Heart right ventricle (tissue), 16 donors: ENCODE results near the gene PLRG1. TPM values are rescaled to one million over a fixed set of nuclear protein-coding genes. Genes with fewer than 3 reads are reported as not detected.

Source experiments
- ATAC-seq, 8 donors: fragments of 200-7000 bp; cut with Tn5 transposase; one replicate each; pipeline ENCODE4 v1.9.1; 2020; ENCODE audit warnings: mild to moderate bottlenecking in 8 of 8, moderate library complexity in 8 of 8, moderate number of reproducible peaks in 1 of 8
- DNase-seq, 2 donors: peaks; one replicate each; pipeline ENCODE4 v3.0.0-alpha.2; 2020
- H3K27ac ChIP-seq, 10 donors: fragments of 200-600 bp; sonication (generic) in 2 of 10; one replicate each; pipeline versions ENCODE4 v1.5.0 to v1.8.0; 2020 to 2022; ENCODE audit warnings: mild to moderate bottlenecking in 3 of 10
- H3K27me3 ChIP-seq, 7 donors: fragments of 200-600 bp; one replicate each; pipeline ENCODE4 v1.8.0; 2021 to 2022; ENCODE audit warnings: mild to moderate bottlenecking in 2 of 7
- H3K36me3 ChIP-seq, 9 donors: fragments of 200-600 bp; sonication (generic) in 1 of 9; one replicate each; pipeline versions ENCODE4 v1.5.0 to v1.8.0; 2020 to 2022; ENCODE audit warnings: mild to moderate bottlenecking in 2 of 9
- H3K4me1 ChIP-seq, 9 donors: fragments of 200-600 bp; sonication (generic) in 1 of 9; one replicate each; pipeline versions ENCODE4 v1.5.0 to v1.8.0; 2020 to 2022; ENCODE audit warnings: mild to moderate bottlenecking in 4 of 9
- H3K4me3 ChIP-seq, 10 donors: fragments of 200-600 bp; sonication (generic) in 2 of 10; one replicate each; pipeline versions ENCODE4 v1.5.0 to v1.8.0; 2020 to 2022; ENCODE audit warnings: mild to moderate bottlenecking in 7 of 10, moderate library complexity in 2 of 10
- H3K9me3 ChIP-seq, 11 donors: fragments of 200-600 bp in 10 of 11; sonication (generic) in 2 of 11; one replicate each; pipeline versions ENCODE4 v1.5.0 to v1.8.0; 2013 to 2022; ENCODE audit warnings: mild to moderate bottlenecking in 2 of 11, control low read depth in 1 of 11, moderate library complexity in 1 of 11
- WGBS, 2 donors: extraction: QIAGEN DNeasy Blood & Tissue Kit; methylation state at CpG; one replicate each; pipeline ENCODE4 v1.1.7; 2013; ENCODE audit warnings: inconsistent platforms in 1 of 2; 5-methylcytosine and 5-hydroxymethylcytosine counted together
- intact Hi-C, 10 donors: fragments of 100-400 bp; cut with DNase I; formaldehyde crosslinking; loops; one replicate each; pipeline versions ENCODE4 v1.11.1 to v1.14.2; 2022
- polyA plus RNA-seq, 2 donors: library from polyadenylated mRNA; stranded (reverse); fragments of 200-250 nt; gene quantifications; one replicate each; pipeline ENCODE4 v1.2.3, GENCODE V29; 2013
- total RNA-seq, 10 donors: library from RNA; stranded (reverse); fragmentation: NEBNext Ultra II Directional in 3 of 10; extraction: Animal tissue kit (Norgen Biotek cat#: 25700) in 3 of 10; gene quantifications; one replicate each; pipeline versions ENCODE4 v1.2.1 to v1.2.4, GENCODE V29; 2021 to 2023
- TF ChIP-seq, protein P1 (sequence below), 9 donors: fragments of 200-600 bp; sonication (generic) in 2 of 9; IDR thresholded peaks; one replicate each; pipeline versions ENCODE4 v1.5.0 to v1.8.0; 2021 to 2022; ENCODE audit warnings: antibody characterized with exemption in 9 of 9, mild to moderate bottlenecking in 5 of 9, moderate library complexity in 1 of 9
- donor health status: Arrhythmogenic right ventricular cardiomyopathy.
- donor health status: ischemic (EF 13 %, LVEDD 7.1; RV severe dilation, severe dysfunction).
- donor health status: healthy with polysubstance abuse.
- donor health status: DM: no; HTN: yes; CAD: no.
- donor health status: DM: no; HTN: no; CAD: no.
- donor health status: ischemic (EF 25% LVEDD 6.9; RV normal size, moderate dysfunction).
- donor health status: ischemic (EF 25% LVEDD 5.7; RV mildly dilated, moderate dysfunction).
- donor health status: healthy.
- donor health status: DM: yes; HTN: yes; CAD: no.
- donor health status: Ischemic cardiomyopathy.
- donor health status: ischemic (EF 35%, LVEDD 5.7; RV mildly dilated, moderate dysfunction).
- donor health status: nonischemic (EF 11% LVEDD 7.7; RV severe dilation, severe dysfunction).
- donor health status: DM: yes; HTN: yes; CAD: no.
- donor health status: PGD.
- donor health status: ischemic (EF 29% LVEDD 5.4; RV normal size, mild dysfunction).
- donor health status: nonischemic (EF 23%, LVEDD 6.1; RV moderate dilation, normal function).

PLRG1 gene
- total and polyA plus RNA-seq, 12 donors = 33.4 to 49.1 (median 41.4) TPM

DNA sequence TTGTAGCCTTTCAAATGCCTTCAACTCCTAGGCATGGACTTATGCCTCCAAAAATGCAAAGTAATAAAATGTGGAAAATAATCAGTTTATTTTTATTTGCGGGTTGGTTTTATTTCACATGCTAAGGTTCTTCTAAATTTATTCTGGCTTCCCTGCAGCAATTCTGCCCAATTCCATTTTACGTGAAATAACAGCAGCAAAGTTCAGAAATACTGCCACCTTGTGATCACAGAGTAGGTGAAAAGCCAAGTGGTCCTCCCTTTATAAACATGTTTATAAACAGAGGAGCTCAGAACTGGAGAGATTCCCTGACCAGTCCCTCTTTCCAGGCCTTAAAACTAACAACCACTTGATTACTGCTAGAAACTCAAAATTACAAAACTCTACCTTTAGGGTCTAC is 43.9 kb downstream of the PLRG1 start:
- peaks cover 0 to 40% (median 18%) of the 10 kb centered on the region in 7 donors for H3K27me3 ChIP-seq
- H3K36me3 ChIP-seq = no peaks in the 10 kb centered on the region
- peak in 1 of 8 donors; percentile 55 for ATAC-seq
- intact Hi-C loops = loop anchor here in 7 of 10 donors (2.0 to 10.0 kb wide), 7 partner anchors 101 to 721 kb away; partner anchors contain the start of gene SFRP2 (in 3 of the 7)
- no peaks in the 10 kb centered on the region for H3K4me1 ChIP-seq
- DNase-seq = no peak
- H3K9me3 ChIP-seq = no peaks in the 10 kb centered on the region
- H3K27ac ChIP-seq = no peak overlapping the region
- WGBS, 2 donors = 11 to 16% methylated on average over 2 of the region's 2 CpGs
- TF ChIP-seq, protein P1, sequence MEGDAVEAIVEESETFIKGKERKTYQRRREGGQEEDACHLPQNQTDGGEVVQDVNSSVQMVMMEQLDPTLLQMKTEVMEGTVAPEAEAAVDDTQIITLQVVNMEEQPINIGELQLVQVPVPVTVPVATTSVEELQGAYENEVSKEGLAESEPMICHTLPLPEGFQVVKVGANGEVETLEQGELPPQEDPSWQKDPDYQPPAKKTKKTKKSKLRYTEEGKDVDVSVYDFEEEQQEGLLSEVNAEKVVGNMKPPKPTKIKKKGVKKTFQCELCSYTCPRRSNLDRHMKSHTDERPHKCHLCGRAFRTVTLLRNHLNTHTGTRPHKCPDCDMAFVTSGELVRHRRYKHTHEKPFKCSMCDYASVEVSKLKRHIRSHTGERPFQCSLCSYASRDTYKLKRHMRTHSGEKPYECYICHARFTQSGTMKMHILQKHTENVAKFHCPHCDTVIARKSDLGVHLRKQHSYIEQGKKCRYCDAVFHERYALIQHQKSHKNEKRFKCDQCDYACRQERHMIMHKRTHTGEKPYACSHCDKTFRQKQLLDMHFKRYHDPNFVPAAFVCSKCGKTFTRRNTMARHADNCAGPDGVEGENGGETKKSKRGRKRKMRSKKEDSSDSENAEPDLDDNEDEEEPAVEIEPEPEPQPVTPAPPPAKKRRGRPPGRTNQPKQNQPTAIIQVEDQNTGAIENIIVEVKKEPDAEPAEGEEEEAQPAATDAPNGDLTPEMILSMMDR (IDR thresholded peaks at IDR 0.05) = peak in 7 of 9 donors; percentile 25 to 59 (median 51)
- H3K4me3 ChIP-seq = no peak overlapping the region

DNA sequence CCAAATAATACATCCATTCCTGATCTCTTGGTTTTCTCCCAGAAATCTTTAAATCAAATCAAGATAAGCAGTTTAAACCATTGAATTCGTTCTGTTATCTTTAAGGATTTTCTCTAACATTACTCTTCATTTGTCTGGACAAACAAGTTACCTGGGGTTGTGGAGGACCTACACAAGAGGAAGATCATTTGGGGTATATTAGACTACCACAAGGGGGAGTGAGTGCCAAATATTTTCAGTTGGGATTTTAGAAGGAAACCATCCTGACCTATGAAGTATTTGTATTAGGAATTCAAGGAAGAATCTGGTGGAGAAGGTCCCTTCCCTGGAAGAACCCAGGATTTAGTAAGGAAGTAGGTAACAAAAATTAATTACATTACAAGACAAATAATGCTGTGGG is 46.6 kb downstream of the PLRG1 start:
- 10 to 16% methylated on average over 1 of the region's 1 CpG for WGBS, 2 donors
- no peaks in the 10 kb centered on the region for H3K4me1 ChIP-seq
- ATAC-seq (no peak), DNase-seq (no peak)
- H3K27me3 ChIP-seq = peaks cover 0 to 53% (median 33%) of the 10 kb centered on the region in 7 donors
- TF ChIP-seq, protein P1 (IDR thresholded peaks at IDR 0.05) = peak in 6 of 9 donors; percentile 20 to 51 (median 32)
- no peaks in the 10 kb centered on the region for H3K36me3 ChIP-seq
- H3K9me3 ChIP-seq = no peaks in the 10 kb centered on the region
- no peak overlapping the region for H3K27ac ChIP-seq
- intact Hi-C loops = loop anchor here in 6 of 10 donors (10.0 kb wide), 4 partner anchors 99 to 719 kb away; partner anchors contain the start of gene SFRP2 (in 3 of the 6)
- no peak overlapping the region for H3K4me3 ChIP-seq

DNA sequence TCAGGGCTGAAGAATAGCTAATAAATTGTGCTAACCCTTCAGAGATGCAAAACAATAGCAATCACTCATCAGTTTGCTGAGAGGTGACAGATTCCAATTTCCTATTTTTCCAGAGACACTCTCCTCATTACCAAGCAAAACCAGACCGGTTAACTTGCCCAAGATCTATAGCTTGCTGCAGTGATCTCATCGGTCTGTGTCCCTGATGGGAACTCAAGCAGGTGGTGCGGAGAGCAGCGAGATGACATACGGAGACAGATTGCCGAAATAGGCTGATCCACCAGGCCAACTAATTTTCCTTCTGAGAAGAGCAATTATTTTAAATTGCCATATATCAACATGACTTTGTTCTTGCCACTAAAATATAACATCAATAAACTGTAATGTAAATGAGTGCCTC is 48.1 kb downstream of the PLRG1 start:
- no peaks in the 10 kb centered on the region for H3K4me1 ChIP-seq
- no peaks in the 10 kb centered on the region for H3K9me3 ChIP-seq
- ATAC-seq (no peak), DNase-seq (no peak)
- intact Hi-C loops = loop anchor here in 6 of 10 donors (10.0 kb wide), 4 partner anchors 97 to 717 kb away; partner anchors contain the start of gene SFRP2 (in 3 of the 6)
- TF ChIP-seq, protein P1 (IDR thresholded peaks at IDR 0.05) = no peak
- peaks cover 0 to 58% (median 33%) of the 10 kb centered on the region in 7 donors for H3K27me3 ChIP-seq
- 79 to 83% methylated on average over 6 of the region's 6 CpGs for WGBS, 2 donors
- H3K4me3 ChIP-seq = no peak overlapping the region
- no peaks in the 10 kb centered on the region for H3K36me3 ChIP-seq
- no peak overlapping the region for H3K27ac ChIP-seq

GRCh38 chr4:154497889-154498288 is 52.3 kb downstream of the PLRG1 start:
- ATAC-seq (no peak), DNase-seq (no peak)
- Histone ChIP-seq H3K4me1 (no peaks in the 10 kb centered on the region), H3K27ac (no peak overlapping the region), H3K9me3 (no peaks in the 10 kb centered on the region), H3K4me3 (no peak overlapping the region), H3K36me3 (no peaks in the 10 kb centered on the region), H3K27me3 (peaks cover 0 to 64% (median 42%) of the 10 kb centered on the region in 7 donors)
- WGBS, 2 donors = 68 to 77% methylated on average over 5 of the region's 5 CpGs
- TF ChIP-seq, protein P1 (IDR thresholded peaks at IDR 0.05) = no peak
- intact Hi-C loops = no loop called here
